ENCODE data around the gene SIK3. TPM values are rescaled to one million over a fixed set of nuclear protein-coding genes. Genes with fewer than 3 reads are reported as not detected.

The SIK3 gene
- total RNA-seq, 2 experiments from 2014 or later = 36.4 to 43.0 TPM

GRCh38 chr11:116955949-116956348, 142.3 kb downstream of the SIK3 start:
- Mint-ChIP-seq H3K27ac (no peak overlapping the region), H3K36me3 (ENCODE audit: low read depth) (peaks cover 17% of the 10 kb centered on the region)
- POLR2A ChIA-PET = interaction anchor here (0.8 to 1.1 kb wide), 3 partner anchors 24 to 141 kb away, joined by 3 read pairs; no protein-coding TSS in a partner anchor

GRCh38 chr11:116955548-116955947, 142.7 kb downstream of the SIK3 start:
- DNase-seq = no peak
- Mint-ChIP-seq H3K9me3 (no peaks in the 10 kb centered on the region), H3K27ac (no peak overlapping the region), H3K4me3 (no peak overlapping the region), H3K27me3 (no peaks in the 10 kb centered on the region), H3K4me1 (peaks cover 19% of the 10 kb centered on the region), H3K36me3 (ENCODE audit: low read depth) (peaks cover 21% of the 10 kb centered on the region)
- ChIA-PET CTCF (interaction anchor here (0.9 to 1.2 kb wide), 3 partner anchors 31 to 151 kb away, joined by 3 read pairs; no protein-coding TSS in a partner anchor), POLR2A (interaction anchor here (0.8 to 1.1 kb wide), 3 partner anchors 24 to 141 kb away, joined by 3 read pairs; no protein-coding TSS in a partner anchor)

More at GRCh38 chr11:116955949-116956348, 142.3 kb downstream of the SIK3 start:
- Mint-ChIP-seq H3K4me1 (peaks cover 19% of the 10 kb centered on the region), H3K9me3 (no peaks in the 10 kb centered on the region), H3K4me3 (no peak overlapping the region), H3K27me3 (no peaks in the 10 kb centered on the region)
- no peak for DNase-seq
- CTCF ChIA-PET = interaction anchor here (0.9 to 1.2 kb wide), 3 partner anchors 30 to 150 kb away, joined by 3 read pairs; no protein-coding TSS in a partner anchor

GRCh38 chr11:116953530-116954285, 144.5 kb downstream of the SIK3 start:
- ChIA-PET POLR2A (interaction anchor here (1.4 kb wide), 1 partner anchor 24 kb away, joined by 3 read pairs; no protein-coding TSS in a partner anchor), CTCF (no interaction called here)
- Mint-ChIP-seq H3K27ac (no peak overlapping the region), H3K4me1 (peaks cover 29% of the 10 kb centered on the region), H3K9me3 (no peaks in the 10 kb centered on the region), H3K27me3 (no peaks in the 10 kb centered on the region), H3K4me3 (no peak overlapping the region), H3K36me3 (ENCODE audit: low read depth) (peaks cover 35% of the 10 kb centered on the region)
- no peak for DNase-seq

GRCh38 chr11:116951762-116952161, 146.5 kb downstream of the SIK3 start:
- ChIA-PET POLR2A (interaction anchor here (0.7 kb wide), 1 partner anchor 21 kb away, joined by 3 read pairs; no protein-coding TSS in a partner anchor), CTCF (interaction anchor here (0.6 to 1.5 kb wide), 4 partner anchors 12 to 161 kb away, joined by 3 to 4 read pairs (median 4); partner anchors contain the start of gene APOA5)
- Mint-ChIP-seq H3K4me1 (peaks cover 36% of the 10 kb centered on the region), H3K36me3 (ENCODE audit: low read depth) (peaks cover 40% of the 10 kb centered on the region), H3K27ac (no peak overlapping the region), H3K9me3 (no peaks in the 10 kb centered on the region), H3K27me3 (no peaks in the 10 kb centered on the region), H3K4me3 (no peak overlapping the region)
- DNase-seq = no peak

GRCh38 chr11:116950210-116950609, 148.0 kb downstream of the SIK3 start:
- Mint-ChIP-seq H3K27me3 (no peaks in the 10 kb centered on the region), H3K36me3 (ENCODE audit: low read depth) (peaks cover 46% of the 10 kb centered on the region), H3K4me1 (peaks cover 22% of the 10 kb centered on the region), H3K4me3 (no peak overlapping the region), H3K9me3 (no peaks in the 10 kb centered on the region), H3K27ac (no peak overlapping the region)
- ChIA-PET CTCF (no interaction called here), POLR2A (interaction anchor here (1.3 kb wide), 1 partner anchor 20 kb away, joined by 7 read pairs; no protein-coding TSS in a partner anchor)
- no peak for DNase-seq

- H3K4me3 Mint-ChIP-seq = no peak overlapping the region
- peak overlapping the region; percentile 3 for H3K27ac Mint-ChIP-seq
- DNase-seq = no peak
- ChIA-PET CTCF (interaction anchor here (1.0 to 1.6 kb wide), 2 partner anchors 17 to 23 kb away, joined by 3 read pairs; no protein-coding TSS in a partner anchor), POLR2A (interaction anchor here (0.7 to 1.5 kb wide), 2 partner anchors 116 to 196 kb away, joined by 3 read pairs; partner anchors contain the start of gene PAFAH1B2)
- peaks cover 17% of the 10 kb centered on the region for H3K4me1 Mint-ChIP-seq
- H3K9me3 Mint-ChIP-seq = no peaks in the 10 kb centered on the region
- peaks cover 47% of the 10 kb centered on the region for H3K36me3 Mint-ChIP-seq (ENCODE audit: low read depth)
- H3K27me3 Mint-ChIP-seq = no peaks in the 10 kb centered on the region
Measured at GRCh38 chr11:116948391-116948790, 149.8 kb downstream of the SIK3 start.

- no peaks in the 10 kb centered on the region for H3K27me3 Mint-ChIP-seq
- peaks cover 17% of the 10 kb centered on the region for H3K4me1 Mint-ChIP-seq
- peaks cover 43% of the 10 kb centered on the region for H3K36me3 Mint-ChIP-seq (ENCODE audit: low read depth)
- H3K27ac Mint-ChIP-seq = no peak overlapping the region
- no peak for DNase-seq
- ChIA-PET CTCF (interaction anchor here (1.0 kb wide), 1 partner anchor 21 kb away, joined by 3 read pairs; no protein-coding TSS in a partner anchor), POLR2A (no interaction called here)
- H3K4me3 Mint-ChIP-seq = no peak overlapping the region
- no peaks in the 10 kb centered on the region for H3K9me3 Mint-ChIP-seq
Measured at GRCh38 chr11:116946414-116946813, 151.8 kb downstream of the SIK3 start.

GRCh38 chr11:116939499-116939898, 158.7 kb downstream of the SIK3 start:
- Mint-ChIP-seq H3K9me3 (no peaks in the 10 kb centered on the region), H3K27me3 (no peaks in the 10 kb centered on the region), H3K4me1 (no peaks in the 10 kb centered on the region), H3K36me3 (ENCODE audit: low read depth) (peaks cover 15% of the 10 kb centered on the region), H3K27ac (no peak overlapping the region), H3K4me3 (no peak overlapping the region)
- ChIA-PET POLR2A (no interaction called here), CTCF (interaction anchor here (1.7 kb wide), 1 partner anchor 12 kb away, joined by 4 read pairs; no protein-coding TSS in a partner anchor)
- no peak for DNase-seq

- CTCF ChIA-PET = interaction anchor here (1.7 kb wide), 1 partner anchor 13 kb away, joined by 4 read pairs; no protein-coding TSS in a partner anchor
- POLR2A ChIA-PET = no interaction called here
- Mint-ChIP-seq H3K9me3 (no peaks in the 10 kb centered on the region), H3K4me1 (peaks cover 1% of the 10 kb centered on the region), H3K27ac (no peak overlapping the region), H3K36me3 (ENCODE audit: low read depth) (peaks cover 19% of the 10 kb centered on the region), H3K4me3 (no peak overlapping the region), H3K27me3 (no peaks in the 10 kb centered on the region)
- no peak for DNase-seq
Measured at GRCh38 chr11:116938471-116939070, 159.7 kb downstream of the SIK3 start.

- Mint-ChIP-seq H3K27me3 (no peaks in the 10 kb centered on the region), H3K36me3 (ENCODE audit: low read depth) (peaks cover 22% of the 10 kb centered on the region), H3K27ac (no peak overlapping the region), H3K4me3 (no peak overlapping the region), H3K9me3 (no peaks in the 10 kb centered on the region), H3K4me1 (peaks cover 10% of the 10 kb centered on the region)
- POLR2A ChIA-PET = no interaction called here
- DNase-seq = no peak
- CTCF ChIA-PET = no interaction called here
Measured at GRCh38 chr11:116936754-116937446, 161.3 kb downstream of the SIK3 start.

- Mint-ChIP-seq H3K27ac (no peak overlapping the region), H3K36me3 (ENCODE audit: low read depth) (peaks cover 26% of the 10 kb centered on the region), H3K27me3 (no peaks in the 10 kb centered on the region), H3K9me3 (no peaks in the 10 kb centered on the region), H3K4me1 (peaks cover 24% of the 10 kb centered on the region), H3K4me3 (no peak overlapping the region)
- DNase-seq = no peak
- ChIA-PET POLR2A (no interaction called here), CTCF (no interaction called here)
Measured at GRCh38 chr11:116935514-116935913, 162.7 kb downstream of the SIK3 start.

- no peak for DNase-seq
- Mint-ChIP-seq H3K4me1 (peaks cover 28% of the 10 kb centered on the region), H3K36me3 (ENCODE audit: low read depth) (peaks cover 26% of the 10 kb centered on the region), H3K27ac (no peak overlapping the region), H3K27me3 (no peaks in the 10 kb centered on the region), H3K4me3 (no peak overlapping the region), H3K9me3 (no peaks in the 10 kb centered on the region)
- POLR2A ChIA-PET = no interaction called here
- CTCF ChIA-PET = no interaction called here
Measured at GRCh38 chr11:116935089-116935488, 163.1 kb downstream of the SIK3 start.
